CD14-positive monocyte (primary cell): ENCODE data around the gene ZP1. TPM values are rescaled to one million over a fixed set of nuclear protein-coding genes. Genes with fewer than 3 reads are reported as not detected.

Experiments
- DNase-seq, 3 donors: peaks; one replicate each; pipeline ENCODE4 v3.0.0-alpha.2; 2011 to 2022
- H2AFZ ChIP-seq: 2 replicates; pipeline ENCODE4 v1.6.0; 2012; ENCODE audit warnings: mild to moderate bottlenecking, low read depth, low read length, inconsistent platforms; ENCODE audit not compliant: insufficient read depth, poor library complexity, severe bottlenecking
- H3K27ac ChIP-seq, 2 donors: 1 replicate in 1 of 2; 2 replicates in 1 of 2; pipeline ENCODE4 v1.5.1; 2012 to 2013; ENCODE audit warnings: low read length in 2 of 2, control low read depth in 1 of 2, inconsistent platforms in 1 of 2, low read depth in 1 of 2, mild to moderate bottlenecking in 1 of 2
- H3K27me3 ChIP-seq, 2 donors: one replicate each; pipeline versions ENCODE4 v1.6.0 to v1.6.1; 2011 to 2013; ENCODE audit warnings: low read length in 2 of 2; ENCODE audit not compliant: control insufficient read depth in 2 of 2, insufficient read depth in 2 of 2
- H3K36me3 ChIP-seq, 2 donors: replicated peaks in 1 of 2; 1 replicate in 1 of 2; 2 replicates in 1 of 2; pipeline versions ENCODE4 v1.5.1 to v1.6.1; 2012 to 2013; ENCODE audit warnings: low read length in 2 of 2, control low read depth in 1 of 2, inconsistent platforms in 1 of 2, mild to moderate bottlenecking in 1 of 2; ENCODE audit not compliant: insufficient read depth in 2 of 2, control insufficient read depth in 1 of 2
- H3K4me1 ChIP-seq, 2 donors: 1 replicate in 1 of 2; 2 replicates in 1 of 2; pipeline versions ENCODE4 v1.5.1 to v1.6.1; 2012 to 2013; ENCODE audit warnings: low read length in 2 of 2, control low read depth in 1 of 2, inconsistent platforms in 1 of 2, mild to moderate bottlenecking in 1 of 2, moderate library complexity in 1 of 2; ENCODE audit not compliant: insufficient read depth in 2 of 2, control insufficient read depth in 1 of 2
- H3K4me2 ChIP-seq: replicated peaks from 2 replicates; pipeline ENCODE3; 2012; ENCODE audit warnings: low read length, moderate library complexity, mild to moderate bottlenecking; ENCODE audit not compliant: poor library complexity, severe bottlenecking; ENCODE audit errors: extremely low read depth
- H3K4me3 ChIP-seq, 3 experiments: fragments of 200-600 bp in 1 of 3; sonication (generic) in 1 of 3; replicated peaks in 1 of 3; 1 replicate in 2 of 3; 2 replicates in 1 of 3; pipeline ENCODE4 v1.5.1; 2011 to 2013; ENCODE audit warnings: low read length in 3 of 3, mild to moderate bottlenecking in 3 of 3, control low read depth in 2 of 3, low read depth in 2 of 3, inconsistent platforms in 1 of 3, moderate library complexity in 1 of 3
- H3K79me2 ChIP-seq: 2 replicates; pipeline ENCODE4 v1.6.0; 2012; ENCODE audit warnings: mild to moderate bottlenecking, control low read depth, inconsistent platforms, low read length, moderate library complexity; ENCODE audit not compliant: insufficient read depth
- H3K9ac ChIP-seq: 2 replicates; pipeline ENCODE4 v1.6.0; 2017; ENCODE audit warnings: low read length, mild to moderate bottlenecking; ENCODE audit not compliant: insufficient read depth, poor library complexity, severe bottlenecking
- H3K9me3 ChIP-seq, 2 donors: replicated peaks in 1 of 2; 1 replicate in 1 of 2; 2 replicates in 1 of 2; pipeline versions ENCODE4 v1.5.1 to v1.6.1; 2012 to 2013; ENCODE audit warnings: low read length in 2 of 2, control low read depth in 1 of 2; ENCODE audit not compliant: control insufficient read depth in 1 of 2, insufficient read depth in 1 of 2
- H4K20me1 ChIP-seq: 2 replicates; pipeline ENCODE4 v1.6.0; 2012; ENCODE audit warnings: mild to moderate bottlenecking, low read length, control low read depth, moderate library complexity; ENCODE audit not compliant: insufficient read depth
- H3K27ac Mint-ChIP-seq, 7 donors: one replicate each; pipeline ENCODE4 v1.8.0; 2020; ENCODE audit warnings: mild to moderate bottlenecking in 7 of 7, mixed read lengths in 7 of 7, moderate library complexity in 6 of 7, inconsistent platforms in 2 of 7
- H3K27me3 Mint-ChIP-seq, 3 donors: one replicate each; pipeline ENCODE4 v1.8.0; 2021 to 2022; ENCODE audit warnings: low read depth in 3 of 3, mild to moderate bottlenecking in 3 of 3, mixed read lengths in 3 of 3, moderate library complexity in 3 of 3, inconsistent platforms in 1 of 3
- H3K36me3 Mint-ChIP-seq, 2 donors: one replicate each; pipeline ENCODE4 v1.8.0; 2020; ENCODE audit warnings: mixed read lengths in 2 of 2, inconsistent platforms in 1 of 2, mild to moderate bottlenecking in 1 of 2
- H3K4me1 Mint-ChIP-seq: one replicate; pipeline ENCODE4 v1.8.0; 2020; ENCODE audit warnings: mild to moderate bottlenecking, mixed read lengths
- H3K4me3 Mint-ChIP-seq, 2 donors: one replicate each; pipeline ENCODE4 v1.8.0; 2020; ENCODE audit warnings: mild to moderate bottlenecking in 2 of 2, mixed read lengths in 2 of 2, moderate library complexity in 1 of 2
- H3K9me3 Mint-ChIP-seq, 7 donors: one replicate each; pipeline ENCODE4 v1.8.0; 2020 to 2022; ENCODE audit warnings: mixed read lengths in 7 of 7, mild to moderate bottlenecking in 6 of 7, moderate library complexity in 6 of 7, inconsistent platforms in 2 of 7
- CTCF ChIP-seq: fragments of 200-600 bp; IDR thresholded peaks from one replicate; pipeline ENCODE4 v1.8.0; 2022; ENCODE audit warnings: antibody characterized with exemption, mild to moderate bottlenecking
- WGBS: methylation state at CpG from one replicate; pipeline ENCODE4 v1.1.5; 2013; ENCODE audit warnings: missing lambda C conversion rate; ENCODE audit not compliant: insufficient coverage; 5-methylcytosine and 5-hydroxymethylcytosine counted together
- intact Hi-C, 2 donors: fragments of 100-400 bp; cut with micrococcal nuclease; formaldehyde crosslinking; loops; one replicate each; pipeline versions ENCODE4 v1.15.0 to v1.15.1; 2023
- polyA plus RNA-seq, 3 donors: library from polyadenylated mRNA; depleted of rRNA in 1 of 3; unstranded in 2 of 3; stranded (reverse) in 1 of 3; fragments of 300-500 nt in 2 of 3; fragments of >200 nt in 1 of 3; fragmentation: Illumina TruSeq in 2 of 3; gene quantifications; 1 replicate in 2 of 3; 2 replicates in 1 of 3; pipeline ENCODE4 v1.2.3, GENCODE V29; 2012 to 2021

The ZP1 gene
- polyA plus RNA-seq, 3 donors, result 0.09 to 0.40 TPM; not detected in 1

- H3K79me2 ChIP-seq, result no peaks in the 10 kb centered on the region
Observed at GRCh38 chr11:60830478-60831142, 36.7 kb upstream of the ZP1 start.

GRCh38 chr11:60831143-60831500 lies 36.2 kb upstream of the ZP1 start:
- H3K9ac ChIP-seq, result no peak overlapping the region
- Mint-ChIP-seq H3K27ac (peak overlapping the region in 1 of 7 donors; percentile 65), H3K4me3 (no peak overlapping the region), H3K4me1 (peaks cover 26% of the 10 kb centered on the region), H3K27me3 (peaks cover 2 to 5% (median 3%) of the 10 kb centered on the region in 3 donors), H3K36me3 (no peaks in the 10 kb centered on the region), H3K9me3 (peaks cover 0 to 3% (median 0%) of the 10 kb centered on the region in 7 donors)
- WGBS, result 25% methylated on average over 8 of the region's 8 CpGs
- TF ChIP-seq CTCF, result peak; percentile 91
- H3K9me3 ChIP-seq, result no peaks in the 10 kb centered on the region
- no peaks in the 10 kb centered on the region for H3K36me3 ChIP-seq
- no peaks in the 10 kb centered on the region for H3K79me2 ChIP-seq
- H4K20me1 ChIP-seq, result no peaks in the 10 kb centered on the region
- DNase-seq, result peak; percentile 68 to 79 (median 75)
- intact Hi-C loops, result loop anchor here (1.0 to 10.0 kb wide), 4 partner anchors 56 to 304 kb away; no protein-coding TSS in a partner anchor
- peaks cover 23 to 27% of the 10 kb centered on the region in 2 donors for H3K4me1 ChIP-seq
- H3K4me3 ChIP-seq, result no peak overlapping the region
- H3K4me2 ChIP-seq, result no peak overlapping the region
- H2AFZ ChIP-seq, result no peak overlapping the region
- H3K27ac ChIP-seq, result no peak overlapping the region
- H3K27me3 ChIP-seq, result peaks cover 0 to 2% of the 10 kb centered on the region in 2 donors

More at GRCh38 chr11:60830478-60831142, 36.7 kb upstream of the ZP1 start:
- Mint-ChIP-seq H3K36me3 (no peaks in the 10 kb centered on the region), H3K9me3 (peaks cover 0 to 3% (median 0%) of the 10 kb centered on the region in 7 donors), H3K4me3 (no peak overlapping the region), H3K27me3 (peaks cover 2 to 5% (median 3%) of the 10 kb centered on the region in 3 donors), H3K4me1 (peaks cover 21% of the 10 kb centered on the region), H3K27ac (peak overlapping the region in 2 of 7 donors; percentile 65 to 80)
- DNase-seq, result peak in 1 of 3 donors; percentile 75
- Histone ChIP-seq H3K4me3 (no peak overlapping the region), H3K36me3 (no peaks in the 10 kb centered on the region), H4K20me1 (no peaks in the 10 kb centered on the region), H3K4me1 (peaks cover 17 to 22% of the 10 kb centered on the region in 2 donors), H3K9ac (no peak overlapping the region), H3K27ac (no peak overlapping the region), H3K9me3 (no peaks in the 10 kb centered on the region), H3K27me3 (peaks cover 0 to 2% of the 10 kb centered on the region in 2 donors), H2AFZ (no peak overlapping the region), H3K4me2 (no peak overlapping the region)
- TF ChIP-seq CTCF, result no peak
- intact Hi-C loops, result loop anchor here (1.0 to 10.0 kb wide), 4 partner anchors 57 to 304 kb away; no protein-coding TSS in a partner anchor
- 21% methylated on average over 8 of the region's 10 CpGs for WGBS
